T follicular helper cell (primary cell): Measurements from ENCODE around the gene F13B.
"Not testable (repeated sequence)": the region's sequence is repeated elsewhere in the genome, so short reads cannot be mapped to it uniquely, and the experiment has no call there.

ENCODE experiments used
- DNase-seq: peaks from one replicate; pipeline ENCODE4 v3.0.0-alpha.2; 2020; ENCODE audit warnings: low read depth
- total RNA-seq, 2 experiments: gene quantifications; one replicate each; lab custom pipeline; 2026; lab: John Stamatoyannopoulos, UW

The F13B gene, protein sequence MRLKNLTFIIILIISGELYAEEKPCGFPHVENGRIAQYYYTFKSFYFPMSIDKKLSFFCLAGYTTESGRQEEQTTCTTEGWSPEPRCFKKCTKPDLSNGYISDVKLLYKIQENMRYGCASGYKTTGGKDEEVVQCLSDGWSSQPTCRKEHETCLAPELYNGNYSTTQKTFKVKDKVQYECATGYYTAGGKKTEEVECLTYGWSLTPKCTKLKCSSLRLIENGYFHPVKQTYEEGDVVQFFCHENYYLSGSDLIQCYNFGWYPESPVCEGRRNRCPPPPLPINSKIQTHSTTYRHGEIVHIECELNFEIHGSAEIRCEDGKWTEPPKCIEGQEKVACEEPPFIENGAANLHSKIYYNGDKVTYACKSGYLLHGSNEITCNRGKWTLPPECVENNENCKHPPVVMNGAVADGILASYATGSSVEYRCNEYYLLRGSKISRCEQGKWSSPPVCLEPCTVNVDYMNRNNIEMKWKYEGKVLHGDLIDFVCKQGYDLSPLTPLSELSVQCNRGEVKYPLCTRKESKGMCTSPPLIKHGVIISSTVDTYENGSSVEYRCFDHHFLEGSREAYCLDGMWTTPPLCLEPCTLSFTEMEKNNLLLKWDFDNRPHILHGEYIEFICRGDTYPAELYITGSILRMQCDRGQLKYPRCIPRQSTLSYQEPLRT
- total RNA-seq: 0 reads per million in 2 experiments

DNA sequence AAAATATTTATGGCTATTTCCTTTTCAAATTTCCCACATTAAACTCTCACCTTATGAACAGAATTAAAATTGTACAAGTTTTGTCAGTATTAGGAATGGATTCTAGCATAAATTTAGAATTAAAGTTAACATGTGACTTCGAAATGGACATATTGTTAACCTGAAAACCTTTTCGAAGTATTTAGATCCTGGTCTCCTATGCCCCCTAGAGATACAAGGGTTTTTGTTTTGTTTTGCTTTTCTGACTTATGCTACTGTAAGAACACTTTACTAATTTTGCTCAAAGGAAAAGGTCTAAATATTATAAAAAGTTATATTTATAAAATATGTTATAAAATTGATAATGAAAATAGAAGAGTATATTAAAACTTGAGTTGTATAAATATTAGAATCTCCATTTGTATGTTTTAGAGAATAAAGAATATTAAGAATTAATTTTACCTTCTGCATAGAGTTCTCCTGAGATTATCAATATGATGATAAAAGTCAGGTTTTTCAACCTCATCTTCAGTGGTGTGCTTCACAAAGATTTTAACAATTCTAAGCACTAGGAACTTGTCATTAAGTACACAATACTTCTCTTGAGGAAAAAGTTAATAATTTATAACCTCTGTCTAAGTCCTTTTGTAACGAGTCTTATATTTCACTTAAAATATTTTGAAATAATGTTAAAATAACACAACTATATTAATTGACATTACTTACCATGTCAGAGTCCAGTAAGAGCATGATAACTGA lies at the start of gene F13B:
F13B (minus strand) TSS at position 542 of the 738 bp plus-strand sequence; CDS start at position 505, 37 bp downstream.
- no peak for DNase-seq

DNA sequence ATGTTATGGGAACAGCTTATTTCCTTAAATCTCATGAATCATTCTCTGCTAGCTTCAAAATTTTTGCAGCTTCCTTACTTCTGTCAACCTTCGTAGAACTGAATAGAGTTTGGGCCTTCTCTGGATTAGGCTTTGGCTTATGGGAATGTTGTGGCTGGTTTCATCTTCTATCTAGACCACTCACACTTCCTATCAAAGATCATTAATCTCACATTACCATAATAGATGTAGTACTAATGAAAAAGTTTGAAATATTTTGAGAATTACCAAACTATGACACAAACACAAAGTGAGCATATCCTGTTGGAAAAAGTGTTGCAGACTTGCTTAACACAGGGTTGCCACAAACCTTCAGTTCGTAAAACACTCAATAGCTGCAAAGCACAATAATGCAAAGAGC lies 49.1 kb upstream of the F13B start:
- DNase-seq: no peak

DNA sequence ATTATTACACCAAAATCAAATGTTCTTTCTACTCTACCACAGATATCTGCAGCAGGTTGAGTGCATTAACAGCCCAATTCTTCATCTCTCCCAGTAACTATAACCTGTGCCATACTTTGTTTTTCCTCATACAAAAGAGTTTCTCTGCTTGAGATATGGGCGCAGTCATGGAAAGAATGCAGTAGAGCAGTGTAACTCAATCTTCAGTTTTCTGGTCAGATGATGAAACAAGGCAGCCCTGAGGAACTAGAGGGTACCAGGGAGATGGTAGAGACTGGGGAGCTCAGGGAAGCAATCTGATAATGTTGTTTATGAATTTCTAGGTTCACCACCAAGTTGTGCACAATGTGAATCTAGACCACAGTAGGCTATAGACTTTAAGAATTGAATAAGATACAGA lies 39.8 kb upstream of the F13B start:
- no peak for DNase-seq

DNA sequence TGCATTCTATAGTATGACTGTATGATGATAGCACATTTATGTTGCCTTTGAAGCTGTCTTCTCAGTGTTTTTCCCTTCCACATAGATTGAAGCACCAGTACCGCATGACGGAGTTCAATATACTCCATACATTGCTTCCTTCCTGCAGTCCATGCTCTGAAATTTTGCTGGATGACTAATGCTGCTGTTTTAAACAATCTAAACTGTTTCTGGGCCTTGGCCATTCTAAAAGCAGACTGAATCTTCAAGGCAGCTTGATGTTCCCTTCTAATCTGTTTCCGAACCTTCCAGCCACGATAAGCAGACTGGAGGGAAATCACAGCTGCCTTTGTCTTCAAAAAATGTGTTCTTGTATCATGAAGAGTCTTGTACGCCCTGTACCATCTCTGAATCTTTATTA lies 36.2 kb upstream of the F13B start:
- DNase-seq: no peak

DNA sequence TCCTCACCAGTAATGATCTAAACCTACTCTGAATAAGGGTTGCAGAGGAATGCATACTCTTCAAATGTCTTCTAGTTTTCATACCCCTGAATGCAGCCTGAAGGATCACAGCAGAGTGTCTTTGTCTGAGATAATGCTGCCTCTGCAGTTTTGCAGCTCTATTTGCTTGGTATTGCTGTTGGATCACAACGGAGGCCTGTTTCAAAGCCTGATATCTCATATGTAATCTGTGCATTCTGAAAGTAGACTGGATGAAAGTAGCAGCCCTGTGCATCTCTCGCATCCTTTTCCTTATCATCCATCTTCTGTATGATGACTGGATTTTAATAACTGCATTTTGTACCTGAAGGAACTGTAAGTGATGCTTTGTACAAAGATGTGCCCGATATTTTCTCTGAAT lies 34.9 kb upstream of the F13B start:
- no peak for DNase-seq

DNA sequence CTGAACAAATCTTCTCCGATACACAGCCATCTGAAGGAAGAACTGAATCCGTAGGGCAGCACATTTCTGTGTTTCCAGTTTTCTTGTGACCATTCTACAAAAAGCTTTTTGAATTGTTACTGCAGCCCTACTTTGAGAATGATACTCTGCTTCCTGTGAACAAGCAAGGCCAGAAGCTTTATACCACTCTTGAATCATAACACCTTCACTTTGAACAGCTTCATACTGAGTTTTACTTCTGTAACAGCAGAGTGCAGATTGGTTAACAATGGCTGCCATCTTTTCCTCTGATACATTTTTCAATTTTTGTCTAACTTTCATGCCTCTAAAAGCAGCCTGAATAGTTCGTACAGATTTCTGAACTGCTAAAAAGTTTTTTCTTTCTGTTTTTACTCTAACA lies 33.6 kb upstream of the F13B start:
- no peak for DNase-seq

DNA sequence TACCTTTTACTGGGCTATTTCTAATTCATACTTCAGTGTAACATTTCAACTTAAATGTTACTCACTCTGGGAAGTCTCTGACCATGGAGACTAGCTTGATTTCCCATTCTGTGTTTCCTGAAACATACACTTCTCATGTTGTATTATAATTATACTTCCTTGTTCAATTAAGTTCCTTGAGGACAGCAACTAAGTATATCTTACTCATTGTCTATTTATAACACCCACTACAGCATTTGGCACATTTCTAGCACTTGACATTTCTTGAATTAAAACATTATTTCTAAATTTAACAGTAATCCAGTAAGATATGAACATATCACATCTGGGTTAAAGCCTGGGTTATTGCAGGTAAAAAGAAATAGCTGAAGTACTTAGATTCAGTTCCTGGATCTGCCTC lies 32.4 kb upstream of the F13B start:
- no peak for DNase-seq

DNA sequence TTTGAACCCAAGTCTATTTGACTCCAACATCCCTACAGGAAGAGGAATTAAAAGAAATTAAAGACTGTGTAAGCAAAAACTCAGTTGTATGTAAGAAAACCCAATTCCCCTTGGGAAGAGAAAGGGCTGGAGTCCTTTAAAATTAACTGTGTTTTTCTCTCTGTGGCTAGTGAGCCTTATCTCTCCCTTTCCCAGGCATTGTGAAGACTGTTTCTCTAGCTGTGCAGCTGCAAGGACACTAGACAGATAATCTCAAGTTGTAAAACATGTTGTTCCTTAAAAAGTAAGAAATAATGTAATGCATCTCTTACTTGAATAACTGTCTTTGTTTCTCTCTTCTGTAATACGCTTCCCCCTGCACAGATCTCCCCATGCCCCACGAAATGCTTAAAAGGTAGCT lies 29.9 kb upstream of the F13B start:
- DNase-seq: not testable (repeated sequence)

DNA sequence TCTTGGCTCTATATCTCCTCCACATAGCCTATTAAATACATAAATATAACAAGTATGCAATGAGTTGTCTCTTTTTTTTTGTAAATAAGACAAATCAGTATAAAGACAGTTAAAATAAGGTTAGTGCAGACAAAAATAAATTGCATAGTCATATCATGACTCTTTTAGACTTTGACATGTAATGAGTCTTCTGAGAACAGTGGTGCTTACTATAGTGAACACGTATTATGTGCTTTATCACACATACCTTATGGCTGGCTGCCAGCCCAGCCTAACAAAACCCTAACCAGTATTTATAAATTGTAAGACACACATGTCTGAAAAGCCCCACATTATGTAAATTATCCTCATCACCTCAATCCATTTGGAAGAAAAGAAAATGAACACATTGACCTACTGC lies 29.1 kb upstream of the F13B start:
- no peak for DNase-seq

DNA sequence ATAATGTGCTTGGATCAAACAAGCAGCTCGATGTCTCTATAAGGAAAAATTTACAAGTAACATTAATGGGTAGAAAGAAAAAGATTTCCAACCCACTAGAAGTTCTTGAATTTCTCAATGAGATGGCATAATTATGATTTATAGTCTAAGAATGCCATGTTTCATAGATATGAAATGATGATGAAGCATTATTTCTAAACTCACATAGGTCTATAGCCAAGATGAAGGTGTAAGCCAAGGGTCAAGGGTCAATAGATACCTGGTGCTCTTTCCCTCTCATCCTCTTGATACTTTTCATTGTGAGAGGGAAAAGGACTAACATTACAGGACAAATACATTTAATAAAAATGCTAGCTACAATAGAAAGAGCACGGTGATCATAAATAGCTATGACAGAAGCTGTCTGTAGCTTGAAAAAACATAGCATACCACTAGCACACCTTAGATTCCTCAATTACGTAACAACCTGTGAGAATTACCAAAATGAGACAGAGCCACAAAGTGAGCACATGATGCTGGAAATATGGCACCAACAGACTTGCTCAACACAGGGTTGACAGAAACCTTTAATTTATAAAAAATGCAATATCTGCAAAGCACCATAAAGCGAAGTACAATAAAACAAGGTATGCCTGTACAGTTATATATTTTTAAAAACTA lies 26.3 kb upstream of the F13B start:
- no peak for DNase-seq

DNA sequence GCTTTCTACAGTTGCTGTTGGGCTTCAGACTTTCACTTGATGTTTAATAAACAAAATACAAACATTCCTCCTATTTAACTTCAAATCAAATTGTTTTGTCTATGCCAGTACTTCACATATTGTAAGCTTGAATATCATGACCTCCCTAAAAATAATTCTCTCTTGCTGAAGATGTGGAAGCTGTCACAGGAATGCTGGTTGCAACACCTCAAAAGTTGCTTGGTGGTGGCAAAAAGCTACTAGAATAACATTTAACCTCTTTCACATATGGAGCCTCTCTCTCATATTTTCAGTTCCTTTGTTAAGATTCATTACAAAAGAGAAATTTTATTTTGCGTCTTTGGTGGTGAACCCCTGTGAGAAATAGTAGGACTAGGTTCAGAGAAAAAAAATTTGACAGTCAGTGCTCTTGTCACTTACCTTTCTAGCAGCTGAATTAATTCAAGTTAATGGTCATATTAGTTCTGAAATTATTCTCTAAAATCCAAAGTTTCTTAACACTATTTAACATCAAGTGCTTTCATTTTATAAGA lies 25.5 kb upstream of the F13B start:
- no peak for DNase-seq

DNA sequence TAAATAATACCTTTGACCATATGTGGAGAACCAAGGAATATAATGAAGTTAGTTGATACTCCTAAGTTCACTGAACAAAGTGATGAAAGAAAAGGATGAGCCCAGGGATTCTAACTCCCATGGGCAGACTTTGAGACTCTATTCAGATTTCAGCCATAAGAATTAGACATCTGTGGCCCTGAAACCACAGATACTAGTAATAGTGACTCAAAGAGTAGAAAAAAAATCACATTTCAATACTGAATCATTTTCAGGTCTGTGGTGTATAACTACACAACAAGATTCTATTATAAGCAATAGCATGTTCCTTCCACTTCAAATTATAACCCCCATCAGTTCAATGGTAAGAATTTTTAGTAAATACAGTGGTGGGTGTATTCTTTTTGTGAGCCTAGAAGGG lies 16.4 kb upstream of the F13B start:
- no peak for DNase-seq

DNA sequence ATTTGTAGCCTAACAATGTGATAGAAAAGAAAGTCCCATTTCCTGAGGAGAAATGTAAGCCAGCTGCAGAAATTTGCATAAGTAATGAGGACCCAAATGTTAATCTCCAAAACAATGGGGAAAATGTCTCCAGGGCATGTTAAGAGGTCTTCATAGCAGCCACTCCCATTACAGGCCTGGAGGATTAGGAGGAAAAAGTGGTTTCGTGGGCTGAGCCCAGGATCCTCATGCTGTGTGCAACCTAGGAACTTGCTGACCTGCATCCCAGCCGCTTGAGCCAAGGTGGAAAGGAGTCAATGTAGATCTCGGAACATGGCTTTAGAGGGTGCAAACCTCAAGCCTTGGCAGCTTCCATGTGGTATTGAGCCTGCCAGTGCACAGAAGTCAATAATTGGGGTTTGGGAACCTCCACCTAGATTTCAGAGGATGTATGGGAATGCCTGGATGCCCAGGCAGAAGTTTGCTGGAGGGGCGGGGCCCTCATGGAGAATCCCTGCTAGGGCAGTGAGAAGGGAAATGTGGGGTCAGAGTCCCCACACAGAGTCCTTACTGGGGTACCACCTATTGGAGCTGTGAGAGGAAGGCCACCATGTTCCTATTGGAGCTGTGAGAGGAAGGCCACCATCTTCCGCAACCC lies 14.2 kb upstream of the F13B start:
- DNase-seq: no peak

DNA sequence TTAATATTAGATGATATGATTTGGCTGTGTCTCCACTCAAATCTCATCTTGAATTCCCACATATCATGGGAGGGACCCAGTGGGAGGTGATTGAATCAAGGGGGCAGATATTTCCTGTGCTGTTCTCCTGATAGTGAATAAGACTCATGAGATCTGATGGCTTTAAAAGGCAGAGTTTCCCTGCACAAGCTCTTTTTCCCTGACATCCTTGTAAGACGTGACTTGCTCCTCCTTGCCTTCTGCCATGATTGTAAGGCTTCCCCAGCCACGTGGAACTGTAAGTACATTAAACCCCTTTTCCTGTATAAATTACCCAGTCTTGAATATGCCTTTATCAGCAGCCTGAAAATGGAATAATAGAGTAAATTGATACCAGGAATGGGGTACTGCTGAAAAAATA lies 13.3 kb upstream of the F13B start:
- DNase-seq: no peak

DNA sequence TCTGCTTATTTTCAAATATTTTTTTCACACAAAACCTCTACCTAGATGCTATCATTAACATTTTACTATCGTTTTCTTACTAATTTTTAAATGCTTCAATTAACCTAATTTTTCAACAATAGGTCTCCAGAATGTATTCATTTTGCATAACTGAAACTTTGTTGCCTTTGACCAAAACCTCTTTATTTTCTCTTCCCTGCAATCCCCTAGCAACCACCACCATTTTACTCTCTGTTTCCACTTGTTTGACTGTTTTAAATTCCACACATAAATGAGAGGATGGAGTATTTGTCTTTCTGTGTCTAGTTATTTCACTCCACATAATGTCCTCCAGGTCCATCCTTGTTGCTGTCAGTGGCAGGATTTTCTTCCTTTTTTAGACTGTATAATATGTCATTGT lies 9.5 kb upstream of the F13B start:
- DNase-seq: no peak

DNA sequence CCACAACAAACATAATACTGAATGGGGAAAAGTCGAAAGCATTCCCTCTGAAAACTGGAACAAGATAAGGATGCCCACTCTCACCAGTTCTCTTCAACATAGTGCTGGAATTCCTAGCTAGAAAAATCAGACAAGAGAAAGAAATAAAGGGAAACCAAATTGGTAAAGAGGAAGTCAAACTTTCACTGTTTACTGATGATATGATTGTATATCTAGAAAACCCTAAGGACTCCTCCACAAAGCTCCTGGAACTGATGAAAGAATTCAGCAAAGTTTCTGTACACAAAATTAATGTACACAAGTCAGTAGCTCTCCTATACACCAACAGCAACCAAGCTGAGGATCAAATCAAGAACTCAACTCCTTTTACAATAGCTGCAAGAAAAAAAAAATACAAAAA lies 6.9 kb upstream of the F13B start:
- DNase-seq: no peak

DNA sequence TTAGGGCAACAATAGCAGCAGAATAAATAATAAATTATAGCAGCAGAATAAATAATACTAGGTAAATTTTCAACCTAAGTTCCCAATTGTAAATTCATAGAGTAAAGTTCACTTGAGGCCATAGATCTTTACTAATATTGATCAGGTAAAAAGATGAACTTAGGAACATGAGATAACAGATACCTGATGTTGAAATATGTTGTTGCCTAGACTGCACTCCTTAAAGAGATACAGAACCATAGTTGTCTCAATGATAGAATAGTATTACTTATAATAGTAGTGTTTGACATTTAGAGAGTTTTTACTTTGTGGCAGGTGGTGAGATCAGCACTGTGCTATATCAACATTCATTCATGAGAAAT lies 378 bp upstream of the F13B start:
- DNase-seq: no peak

DNA sequence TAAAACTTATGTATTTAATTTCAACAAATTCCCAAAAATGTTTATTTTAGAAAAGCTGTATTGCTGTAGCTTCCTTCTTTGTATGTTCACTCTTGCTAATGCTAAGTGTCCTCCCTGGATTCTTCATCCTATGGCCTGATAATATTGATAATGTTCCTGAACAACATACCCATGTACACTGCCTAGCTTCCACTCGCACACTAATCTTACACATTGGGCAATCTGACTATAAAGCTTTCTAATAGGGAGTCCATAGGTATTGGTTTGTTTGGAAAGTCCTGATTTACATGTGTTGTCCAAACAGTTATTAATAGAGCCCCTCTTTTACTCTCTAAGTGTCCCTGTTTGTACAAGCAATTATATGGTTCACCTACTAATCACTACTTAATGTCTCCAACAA lies 783 bp downstream of the F13B start:
- no peak for DNase-seq

DNA sequence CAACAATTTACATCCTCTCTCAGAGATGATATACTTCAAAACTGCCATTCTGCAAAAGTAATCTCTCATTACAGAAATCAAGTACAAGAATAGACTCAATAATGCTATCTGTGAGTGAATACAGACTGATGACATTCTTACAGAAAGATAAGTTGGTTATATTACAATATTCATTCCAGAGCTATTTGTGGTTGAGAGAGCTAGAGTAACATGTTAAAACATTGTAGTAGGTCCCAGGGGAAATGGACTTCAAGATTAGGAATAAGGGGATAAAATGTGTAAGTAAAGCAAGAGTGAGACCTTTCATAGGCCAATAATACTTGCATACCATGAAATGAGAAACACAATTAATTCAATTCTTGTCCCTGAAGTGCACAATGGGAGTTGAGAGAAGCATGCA lies 1.5 kb downstream of the F13B start:
- no peak for DNase-seq

DNA sequence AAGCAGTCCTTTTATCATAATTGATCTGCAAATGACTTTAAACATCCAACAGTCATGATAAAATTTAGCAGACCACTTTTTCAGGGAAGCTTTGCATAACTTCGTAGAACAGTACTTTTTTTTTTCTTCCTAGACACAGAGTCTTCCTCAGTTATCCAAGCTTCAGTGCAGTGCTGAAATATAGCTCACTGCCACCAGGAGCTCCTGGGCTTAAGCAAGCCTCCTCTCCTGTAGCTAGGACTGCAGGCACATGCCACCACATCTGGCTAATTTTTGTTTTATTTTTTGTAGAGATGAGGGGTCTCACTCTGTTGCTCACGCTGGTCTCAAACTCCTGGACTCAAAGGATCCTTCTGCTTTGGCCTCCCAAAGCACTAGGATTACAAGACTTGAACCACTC lies 3.8 kb downstream of the F13B start:
- no peak for DNase-seq

DNA sequence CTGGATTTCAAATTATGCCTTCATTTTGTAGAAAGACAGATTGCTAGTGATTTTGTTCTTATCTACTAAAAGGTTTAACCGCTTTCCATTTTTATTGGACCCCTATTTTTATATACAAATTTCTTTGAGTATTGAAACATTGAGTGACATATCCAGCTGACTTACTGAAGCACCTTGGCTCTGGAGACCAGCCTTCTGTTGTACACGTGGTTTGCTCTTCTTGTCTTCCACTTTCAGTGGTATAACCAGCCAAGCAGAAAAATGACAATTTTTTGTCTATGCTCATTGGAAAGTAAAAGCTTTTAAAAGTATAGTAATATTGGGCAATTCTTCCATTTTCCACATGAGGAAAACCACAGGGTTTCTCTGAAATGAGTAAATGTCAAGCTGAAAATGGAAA lies 4.4 kb downstream of the F13B start:
- DNase-seq: no peak

DNA sequence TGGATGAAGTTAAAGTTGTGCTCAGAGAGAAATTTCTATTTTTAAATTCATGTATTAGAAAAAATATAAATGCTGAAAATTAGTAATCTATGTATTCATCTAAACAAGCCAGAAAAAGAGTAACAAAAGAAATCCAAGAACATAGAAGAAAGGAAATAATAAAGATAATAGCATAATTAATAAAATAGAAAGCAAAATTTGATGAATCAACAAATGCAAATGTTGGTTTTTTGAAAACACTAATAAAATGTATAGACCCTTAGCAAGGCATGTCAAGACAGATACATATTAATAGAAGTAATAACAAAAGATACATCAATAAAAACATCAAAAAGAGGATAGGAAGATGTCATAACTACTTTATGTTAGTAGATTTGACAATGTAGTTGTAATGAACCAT lies 18.0 kb downstream of the F13B start:
- DNase-seq: no peak
